GM18498 (cell line): ENCODE measurements around the gene TAF4.

Experiments
- ATAC-seq: cut with Tn5 transposase; IDR thresholded peaks from one replicate; pipeline ENCODE4 v1.9.1; 2021; ENCODE audit warnings: mild to moderate bottlenecking, moderate library complexity; ENCODE audit not compliant: unreplicated experiment

TAF4 gene

GRCh38 chr20:62046431-62046830, 19.2 kb downstream of the TAF4 start:
- no peak for ATAC-seq

- no peak for ATAC-seq
Measured at GRCh38 chr20:62045529-62046285, 20.0 kb downstream of the TAF4 start.

- no peak for ATAC-seq
Measured at GRCh38 chr20:62045118-62045517, 20.6 kb downstream of the TAF4 start.

GRCh38 chr20:62044631-62045030, 21.1 kb downstream of the TAF4 start:
- ATAC-seq: no peak

- no peak for ATAC-seq
Measured at GRCh38 chr20:62043131-62043914, 22.4 kb downstream of the TAF4 start.

GRCh38 chr20:62042025-62042820, 23.5 kb downstream of the TAF4 start:
- no peak for ATAC-seq

GRCh38 chr20:62040933-62041332, 24.7 kb downstream of the TAF4 start:
- ATAC-seq: no peak

- ATAC-seq: no peak
Measured at GRCh38 chr20:62040381-62040922, 25.2 kb downstream of the TAF4 start.

- no peak for ATAC-seq
Measured at GRCh38 chr20:62039738-62040137, 25.9 kb downstream of the TAF4 start.

GRCh38 chr20:62032609-62033368, 32.9 kb downstream of the TAF4 start:
- no peak for ATAC-seq

- no peak for ATAC-seq
Measured at GRCh38 chr20:62031462-62032092, 34.1 kb downstream of the TAF4 start.

GRCh38 chr20:62030834-62031434, 34.7 kb downstream of the TAF4 start:
- no peak for ATAC-seq

GRCh38 chr20:62030357-62030756, 35.3 kb downstream of the TAF4 start:
- ATAC-seq: no peak

- ATAC-seq: no peak
Measured at GRCh38 chr20:62029949-62030348, 35.7 kb downstream of the TAF4 start.

- ATAC-seq: no peak
Measured at GRCh38 chr20:62029296-62029695, 36.4 kb downstream of the TAF4 start.

GRCh38 chr20:62028384-62028783, 37.3 kb downstream of the TAF4 start:
- no peak for ATAC-seq

GRCh38 chr20:62027698-62028321, 37.9 kb downstream of the TAF4 start:
- no peak for ATAC-seq

- no peak for ATAC-seq
Measured at GRCh38 chr20:62027116-62027515, 38.6 kb downstream of the TAF4 start.

GRCh38 chr20:62026564-62026856, 39.2 kb downstream of the TAF4 start:
- no peak for ATAC-seq
